T-helper 1 cell treated with Interleukin-12 subunit alpha and Interleukin-12 subunit beta and Interleukin-4 antibody, amounts not matched to agents 30 μg/mL and 1 μg/mL, for 36 hours (primary cell): ENCODE data around the gene THUMPD1.
"Not testable (repeated sequence)": the region's sequence is repeated elsewhere in the genome, so short reads cannot be mapped to it uniquely, and the experiment has no call there.

Source experiments
- H3K27ac Mint-ChIP-seq: one replicate; pipeline ENCODE4 v1.8.0; 2021; ENCODE audit warnings: mild to moderate bottlenecking, mixed read lengths
- H3K27me3 Mint-ChIP-seq: one replicate; pipeline ENCODE4 v1.8.0; 2021; ENCODE audit warnings: low read depth, mixed read lengths
- H3K36me3 Mint-ChIP-seq: one replicate; pipeline ENCODE4 v1.8.0; 2021; ENCODE audit warnings: low read depth, mixed read lengths
- H3K4me1 Mint-ChIP-seq: one replicate; pipeline ENCODE4 v1.8.0; 2021; ENCODE audit warnings: low read depth, mixed read lengths
- H3K4me3 Mint-ChIP-seq: one replicate; pipeline ENCODE4 v1.8.0; 2021; ENCODE audit warnings: mild to moderate bottlenecking, moderate library complexity, mixed read lengths
- H3K9me3 Mint-ChIP-seq: one replicate; pipeline ENCODE4 v1.8.0; 2021; ENCODE audit warnings: mixed read lengths

Gene THUMPD1

GRCh38 chr16:20694096-20694495 lies 47.5 kb downstream of the THUMPD1 start:
- H3K9me3 Mint-ChIP-seq, H3K27ac Mint-ChIP-seq, H3K4me3 Mint-ChIP-seq, H3K4me1 Mint-ChIP-seq, H3K36me3 Mint-ChIP-seq: not testable (repeated sequence)
- H3K27me3 Mint-ChIP-seq: peaks cover 19% of the 10 kb centered on the region

- no peak overlapping the region for H3K4me3 Mint-ChIP-seq
- no peaks in the 10 kb centered on the region for H3K9me3 Mint-ChIP-seq
- H3K4me1 Mint-ChIP-seq: no peaks in the 10 kb centered on the region
- no peak overlapping the region for H3K27ac Mint-ChIP-seq
- H3K36me3 Mint-ChIP-seq: no peaks in the 10 kb centered on the region
- H3K27me3 Mint-ChIP-seq: peaks cover 17% of the 10 kb centered on the region
Measured at GRCh38 chr16:20689668-20690067, 52.0 kb downstream of the THUMPD1 start.

- Mint-ChIP-seq H3K27me3 (peaks cover 4% of the 10 kb centered on the region), H3K27ac (no peak overlapping the region), H3K36me3 (no peaks in the 10 kb centered on the region), H3K9me3 (no peaks in the 10 kb centered on the region), H3K4me1 (no peaks in the 10 kb centered on the region), H3K4me3 (no peak overlapping the region)
Measured at GRCh38 chr16:20683812-20684211, 57.8 kb downstream of the THUMPD1 start.
